HG02571 (cell line): ENCODE results near the gene SETD5.

Experiments used
- ATAC-seq: cut with Tn5 transposase; IDR thresholded peaks from one replicate; pipeline ENCODE4 v1.9.1; 2021; ENCODE audit warnings: mild to moderate bottlenecking, moderate library complexity; ENCODE audit not compliant: unreplicated experiment

The SETD5 gene

DNA sequence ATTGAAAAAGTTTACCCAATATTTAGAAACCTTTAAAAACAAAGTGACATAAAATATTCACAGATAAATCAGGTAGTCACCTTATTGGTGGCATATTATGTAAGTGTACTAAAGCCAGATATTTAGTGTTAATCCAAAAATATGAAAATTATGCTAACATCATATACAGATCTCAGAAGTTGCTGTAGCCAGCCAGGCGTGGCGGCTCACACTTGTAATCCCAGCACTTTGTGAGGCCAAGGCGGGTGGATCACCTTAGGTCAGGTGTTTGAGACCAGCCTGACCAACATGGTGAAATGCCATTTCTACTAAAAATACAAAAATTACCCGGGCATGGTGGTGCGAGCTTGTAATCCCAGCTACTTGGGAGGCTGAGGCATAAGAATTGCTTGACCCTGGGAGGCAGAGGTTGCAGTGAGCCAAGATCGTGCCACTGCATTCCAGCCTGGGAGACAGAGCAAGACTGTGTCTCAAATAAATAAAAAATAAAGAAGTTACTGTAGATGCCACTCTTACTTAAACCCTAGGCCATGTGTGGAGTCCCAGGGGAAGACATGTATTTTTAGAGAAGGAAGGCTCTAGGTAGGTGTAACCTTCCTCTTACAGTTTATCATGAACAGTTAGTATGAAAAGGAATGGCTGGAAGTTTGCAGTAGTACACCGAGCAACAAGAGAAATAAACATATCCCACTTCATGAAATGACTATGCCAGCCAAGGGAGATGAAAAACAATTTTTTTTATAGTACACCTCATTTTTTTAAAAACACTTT is 9.6 kb downstream of the SETD5 start:
- ATAC-seq: no peak

DNA sequence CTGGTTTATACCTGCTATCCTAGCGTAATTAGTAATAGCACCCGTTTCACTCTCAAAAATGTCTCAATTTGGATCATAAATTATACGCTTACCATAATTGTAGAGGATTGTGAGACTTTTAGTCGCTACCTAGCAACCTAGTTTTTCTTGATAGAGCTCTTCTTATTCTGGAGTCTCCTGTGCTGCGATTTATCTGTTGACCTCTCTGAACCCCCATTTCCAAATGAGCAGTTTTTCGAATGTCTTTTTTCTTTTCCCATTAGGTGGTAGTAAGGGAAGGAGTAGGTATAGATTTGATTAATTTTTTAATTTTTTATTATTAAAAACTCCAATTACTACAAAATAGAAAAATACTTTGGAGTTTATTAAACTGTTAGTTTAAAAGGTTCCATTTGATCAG is 10.6 kb downstream of the SETD5 start:
- ATAC-seq: no peak

DNA sequence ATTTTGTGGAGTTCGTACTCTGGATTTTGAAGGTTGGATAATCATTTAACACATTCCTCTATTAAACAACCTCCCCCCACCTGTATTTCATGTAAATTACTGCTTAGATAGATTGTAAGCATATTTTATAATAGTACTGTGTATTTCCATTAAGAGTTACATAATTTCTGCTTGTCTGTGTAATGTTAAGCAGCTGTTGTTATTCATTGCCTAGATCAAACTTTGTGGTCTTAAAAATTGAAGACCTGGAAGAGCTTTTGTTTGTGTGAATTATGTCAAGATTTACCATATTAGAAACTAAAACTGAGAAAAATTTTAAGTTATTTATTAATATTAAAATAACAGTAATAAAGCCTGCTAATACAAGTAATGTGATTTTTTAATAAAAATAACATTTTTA is 11.1 kb downstream of the SETD5 start:
- no peak for ATAC-seq

DNA sequence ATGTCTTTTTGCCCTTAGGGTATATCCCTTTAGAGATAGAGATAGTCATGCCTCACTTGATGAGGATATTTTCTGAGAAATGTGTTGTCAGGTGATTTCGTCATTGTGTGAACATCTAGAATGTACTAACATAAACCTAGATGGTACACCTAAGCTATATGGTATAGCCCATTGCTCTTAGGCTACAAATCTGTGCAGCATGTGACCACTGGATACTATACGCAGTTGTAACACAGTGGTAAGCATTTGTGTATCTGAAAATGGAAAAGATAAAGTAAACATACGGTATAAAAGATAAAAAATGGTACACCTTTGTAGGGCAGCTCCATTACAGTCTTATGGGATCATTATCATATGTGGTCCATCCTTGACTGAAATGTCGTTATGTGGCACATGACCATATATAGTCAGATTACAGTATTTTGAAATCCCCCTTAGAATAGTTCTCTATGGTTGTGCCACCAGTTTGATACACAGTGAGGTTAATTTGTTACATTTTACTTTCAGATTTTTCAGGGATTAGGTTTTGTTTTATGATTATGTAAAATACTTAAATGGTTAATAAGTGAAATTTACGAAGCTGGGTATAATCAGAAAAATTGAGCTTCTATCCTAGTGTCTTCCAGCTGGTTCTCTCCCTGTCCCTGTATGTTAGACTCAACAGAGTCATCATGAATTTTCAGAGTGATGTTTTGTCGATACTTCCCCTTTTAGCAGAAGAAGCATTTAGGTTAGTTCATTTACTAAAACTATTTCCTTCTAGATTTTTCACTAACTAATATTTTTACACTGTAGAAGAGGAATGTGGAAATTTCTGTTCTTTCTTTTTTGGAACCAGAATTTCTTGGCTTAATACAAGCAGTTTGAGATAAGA is 12.8 kb downstream of the SETD5 start:
- ATAC-seq: no peak

DNA sequence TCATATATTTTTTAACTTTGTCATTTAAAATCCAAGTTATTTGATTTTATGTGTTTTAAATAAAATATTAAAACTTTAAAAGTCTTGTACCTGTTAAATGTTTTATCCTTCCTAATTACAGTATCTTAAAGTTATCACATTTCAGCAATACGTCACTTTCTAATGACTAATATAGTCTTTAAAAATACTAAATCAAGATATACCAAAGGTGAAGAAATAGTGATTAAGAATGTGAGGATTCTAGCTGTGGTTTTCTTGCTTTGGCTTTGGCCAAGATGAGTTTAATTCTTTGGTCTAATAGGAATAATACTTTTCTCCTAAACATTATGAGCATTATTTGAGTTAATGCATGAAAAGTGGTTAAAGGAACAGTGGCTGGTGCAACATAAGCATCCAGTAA is 13.9 kb downstream of the SETD5 start:
- ATAC-seq: no peak

DNA sequence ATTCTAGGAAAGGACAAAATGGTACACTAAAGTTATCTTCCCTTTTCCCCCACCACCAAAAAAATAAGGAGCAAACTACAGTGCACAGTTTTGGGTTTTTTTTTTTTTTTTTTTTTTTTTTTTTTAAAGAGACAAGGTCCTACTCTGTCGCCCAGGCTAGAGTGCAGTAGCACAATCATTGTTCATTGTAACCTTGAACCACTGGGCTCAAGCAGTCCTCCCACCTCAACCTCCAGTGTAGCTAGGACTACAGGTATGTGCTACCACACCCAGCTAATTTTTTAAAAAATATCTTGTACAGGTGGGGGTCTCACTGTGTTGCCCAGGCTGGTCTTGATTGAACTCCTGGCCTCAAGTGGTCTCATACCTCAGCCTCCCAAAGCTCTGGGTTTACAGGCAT is 14.9 kb downstream of the SETD5 start:
- no peak for ATAC-seq

DNA sequence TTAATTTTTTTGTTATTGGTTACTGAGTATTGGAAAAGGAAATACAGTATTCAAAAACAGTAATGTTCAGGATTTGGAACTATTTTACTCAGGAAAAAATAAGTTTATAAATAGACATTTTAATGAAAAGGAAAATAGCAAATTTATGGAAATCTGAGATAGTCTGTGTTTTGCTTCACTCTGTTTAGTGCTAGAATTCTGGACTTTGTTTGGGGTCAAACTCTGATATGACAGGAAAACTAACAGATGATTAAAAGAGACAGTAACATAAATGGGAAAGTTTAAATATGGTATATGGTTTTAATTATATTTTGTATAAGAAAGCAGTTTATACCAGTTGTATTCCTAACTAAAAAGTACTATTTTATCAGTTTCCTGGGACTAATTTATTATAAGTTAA is 17.4 kb downstream of the SETD5 start:
- ATAC-seq: no peak

DNA sequence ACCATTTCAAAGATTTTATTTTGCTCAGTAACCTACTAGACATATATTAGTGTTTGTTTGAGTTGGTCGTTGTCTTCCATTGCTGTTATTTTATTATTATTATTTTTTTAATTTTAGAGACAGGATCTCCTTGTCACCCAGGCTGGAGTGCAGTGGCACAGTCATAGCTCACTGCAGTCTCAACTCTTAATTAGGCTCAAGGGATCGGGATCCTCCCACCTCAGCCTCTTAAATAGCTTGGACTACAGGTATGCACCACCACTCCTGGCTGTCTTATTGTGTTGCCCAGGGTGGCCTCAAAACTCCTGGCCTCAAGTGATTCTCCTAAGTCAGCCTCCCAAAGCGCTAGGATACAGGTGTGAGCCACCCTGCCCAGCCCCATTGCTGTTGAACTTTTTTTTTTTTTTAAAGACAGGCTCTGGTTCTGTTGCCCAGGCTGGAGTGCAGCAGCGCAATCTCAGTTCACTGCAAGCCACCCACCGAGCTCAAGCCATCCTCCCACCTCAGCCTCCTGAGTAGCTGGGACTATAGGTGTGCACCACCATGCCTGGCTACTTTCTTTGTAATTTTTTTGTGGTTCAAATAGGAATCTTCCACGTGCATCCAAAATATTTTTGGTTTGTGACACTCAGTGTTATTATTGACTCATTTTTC is 18.2 kb downstream of the SETD5 start:
- ATAC-seq: no peak

DNA sequence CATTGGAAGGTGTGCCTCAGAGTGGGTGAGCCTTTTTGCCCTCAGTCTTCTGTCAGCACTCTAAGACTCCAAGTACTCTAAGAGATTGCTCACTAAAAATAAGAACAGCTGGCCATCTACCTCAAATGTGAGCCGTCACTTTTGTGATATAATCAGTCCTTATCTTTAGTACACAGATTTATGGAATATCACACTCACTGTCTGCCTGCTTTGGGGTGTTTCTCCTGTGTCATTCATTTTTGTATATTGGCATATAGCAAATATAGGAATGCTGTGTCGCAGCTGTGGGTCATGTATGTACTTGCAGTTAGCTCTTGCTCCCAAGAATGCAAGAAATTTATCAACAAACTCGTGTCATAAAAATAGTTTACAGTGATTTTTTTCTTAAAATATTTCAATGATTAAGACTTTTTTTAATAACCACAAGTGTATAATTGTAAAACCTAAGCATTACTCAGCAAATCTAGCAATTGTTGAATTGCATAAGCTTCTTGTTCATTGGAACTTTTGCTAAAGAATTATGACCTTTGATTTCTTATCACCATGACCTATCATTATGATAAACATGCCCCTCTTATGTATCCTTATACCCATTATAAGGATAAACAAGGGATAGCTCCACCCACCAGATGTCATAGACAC is 18.8 kb downstream of the SETD5 start:
- ATAC-seq: no peak

DNA sequence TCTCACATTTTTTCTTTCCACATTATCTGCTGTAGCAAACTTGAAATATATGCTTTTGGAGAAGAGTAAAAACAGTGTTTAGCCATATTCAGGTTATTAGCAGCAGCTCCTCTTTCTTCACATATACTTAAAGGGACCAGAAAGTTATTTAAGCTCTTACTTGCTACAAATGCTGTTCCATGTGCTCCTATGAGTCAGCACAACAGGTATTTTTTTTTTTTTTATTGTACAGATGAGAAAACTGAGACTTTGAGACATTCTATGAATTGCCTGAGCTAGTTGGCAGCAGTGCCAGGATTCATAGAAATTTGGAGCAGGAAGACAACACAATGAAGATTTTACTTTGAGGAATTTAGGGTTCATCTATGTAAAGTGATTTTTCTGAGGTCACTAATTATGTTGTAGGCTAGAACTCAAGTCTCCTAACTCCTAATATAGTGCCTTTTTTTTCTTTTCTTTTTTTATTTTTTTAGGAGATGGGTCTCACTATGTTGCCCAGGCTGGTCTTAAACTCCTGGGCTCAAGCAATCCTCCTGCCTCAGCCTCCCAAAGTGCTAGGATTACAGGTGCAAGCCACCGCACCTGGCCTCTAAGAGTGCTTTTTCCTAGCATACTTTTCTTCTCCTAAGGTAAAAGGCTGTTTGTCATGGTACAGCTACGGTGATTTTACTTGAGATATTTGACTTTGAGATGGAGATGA is 23.6 kb downstream of the SETD5 start:
- ATAC-seq: no peak

DNA sequence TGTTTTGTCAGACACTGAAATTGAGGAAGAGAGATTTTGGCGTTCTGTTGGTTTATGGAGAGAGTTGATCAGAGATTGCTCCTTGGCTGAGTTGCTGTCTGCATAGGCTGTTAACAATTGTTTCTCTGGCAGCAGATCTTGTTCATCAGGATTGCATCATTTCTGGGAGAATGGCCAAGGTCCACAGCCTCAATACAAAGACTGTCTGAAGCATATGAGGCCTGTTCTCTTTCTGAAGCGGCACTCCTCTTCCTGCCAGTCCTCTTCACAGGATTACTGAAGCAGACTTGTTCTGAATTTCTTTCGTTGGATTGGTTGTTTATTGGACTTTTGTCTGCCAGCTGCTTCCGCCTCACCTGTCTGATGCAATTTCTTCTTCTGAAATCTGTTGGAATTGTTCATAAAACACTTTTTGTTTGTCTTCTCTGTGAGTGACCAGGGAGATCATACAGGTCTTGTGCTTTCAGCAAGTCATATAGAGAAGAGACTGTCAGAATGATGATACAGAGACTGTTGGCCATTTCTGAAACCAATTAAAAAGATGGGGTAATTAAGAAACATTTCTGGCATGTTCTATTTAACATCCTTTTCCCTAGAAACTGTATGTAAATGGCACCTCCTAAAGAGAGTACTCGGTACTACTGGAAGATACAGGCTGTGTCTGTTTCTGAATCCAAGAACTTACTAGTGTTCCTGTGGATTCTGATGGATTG is 25.5 kb downstream of the SETD5 start:
- ATAC-seq: no peak

DNA sequence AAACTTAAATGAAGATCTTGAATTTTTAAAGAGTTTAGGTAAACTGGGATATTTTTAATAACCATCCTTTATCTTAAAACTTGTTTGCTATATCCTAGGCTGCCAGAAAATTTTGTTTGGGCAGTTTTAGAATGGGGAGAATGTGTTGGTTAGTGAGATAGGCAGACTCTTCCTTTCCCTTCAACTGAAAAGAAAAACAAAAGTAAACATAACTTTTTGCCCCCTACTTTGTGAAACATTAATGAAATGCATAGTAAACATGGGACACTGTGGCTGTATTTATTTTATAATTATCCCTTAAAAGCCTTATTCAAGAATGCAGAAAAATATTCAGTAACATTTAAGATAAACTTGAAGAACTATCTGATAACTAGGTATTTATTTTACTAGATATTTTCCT is 31.0 kb downstream of the SETD5 start:
- no peak for ATAC-seq

DNA sequence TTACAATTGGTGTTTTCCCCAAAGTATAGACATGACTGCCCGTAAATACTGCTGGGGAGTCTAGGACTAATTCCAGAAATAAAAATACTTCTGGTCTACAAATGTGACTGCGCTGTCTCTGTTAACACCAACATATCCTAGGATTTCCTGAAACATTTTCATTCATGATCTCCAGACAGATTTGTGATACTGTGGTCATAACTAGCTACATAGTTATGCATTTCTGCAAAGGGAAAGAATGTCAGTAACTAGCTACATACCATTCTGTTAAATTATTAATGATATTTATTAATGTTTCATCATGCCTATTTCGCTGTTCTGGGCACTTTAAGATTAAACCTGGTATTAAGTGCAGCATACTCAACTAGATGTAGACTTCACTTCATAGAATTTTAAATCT is 33.3 kb downstream of the SETD5 start:
- ATAC-seq: no peak

DNA sequence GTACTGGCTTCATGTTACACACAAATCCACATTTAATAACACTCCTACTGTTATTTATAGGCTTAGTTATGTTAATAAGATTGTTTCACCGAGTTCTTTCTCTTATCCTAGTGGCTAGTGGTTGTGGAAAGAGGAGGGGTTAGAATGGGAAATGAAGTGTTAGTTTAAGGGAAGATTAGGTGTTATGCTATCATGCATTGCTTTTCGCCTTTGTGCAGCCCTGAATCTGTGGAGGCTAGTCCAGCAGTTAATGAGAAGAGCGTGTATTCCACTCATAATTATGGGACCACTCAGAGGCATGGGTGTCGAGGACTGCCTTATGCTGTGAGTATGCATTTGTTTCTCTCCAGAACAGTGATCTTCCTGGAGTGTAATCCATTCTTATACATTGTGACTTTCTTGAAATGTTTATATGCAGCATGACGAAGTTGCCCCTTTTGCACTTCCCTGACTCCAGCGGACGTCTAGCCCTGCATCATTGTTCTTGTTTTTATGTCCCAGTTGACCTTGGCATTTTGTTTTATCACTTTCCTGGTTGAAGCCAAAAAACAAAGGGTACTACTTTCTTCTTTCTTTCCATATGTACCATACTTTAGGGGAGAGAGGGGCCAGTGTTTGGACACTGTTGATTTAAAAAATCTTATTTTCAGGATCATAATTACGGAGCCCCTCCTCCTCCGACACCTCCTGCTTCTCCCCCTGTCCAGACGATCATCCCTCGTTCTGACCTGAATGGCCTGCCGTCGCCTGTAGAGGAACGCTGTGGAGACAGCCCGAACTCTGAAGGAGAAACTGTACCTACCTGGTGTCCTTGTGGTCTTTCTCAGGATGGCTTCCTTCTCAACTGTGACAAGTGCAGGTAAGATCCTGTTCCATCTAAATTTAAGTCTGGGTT is 36.5 kb downstream of the SETD5 start:
- no peak for ATAC-seq

DNA sequence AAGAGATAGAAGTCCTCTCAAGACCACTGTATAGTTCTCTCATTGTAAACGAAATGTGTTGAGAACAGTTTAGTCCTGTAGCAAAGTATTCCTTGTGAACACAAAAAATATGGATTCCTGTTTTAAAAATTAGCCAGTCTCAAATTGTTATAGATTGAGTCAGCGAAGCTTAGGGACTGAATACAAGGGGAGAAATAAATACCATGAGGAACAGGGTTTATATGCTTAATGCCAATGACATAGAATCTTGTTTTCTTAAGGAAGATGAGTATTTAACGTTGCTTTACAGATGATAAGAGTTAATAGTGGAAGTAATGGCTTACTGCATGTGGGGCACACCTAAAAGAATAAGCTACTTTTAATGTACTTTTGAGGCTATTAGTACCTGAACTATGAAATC is 37.9 kb downstream of the SETD5 start:
- ATAC-seq: no peak

DNA sequence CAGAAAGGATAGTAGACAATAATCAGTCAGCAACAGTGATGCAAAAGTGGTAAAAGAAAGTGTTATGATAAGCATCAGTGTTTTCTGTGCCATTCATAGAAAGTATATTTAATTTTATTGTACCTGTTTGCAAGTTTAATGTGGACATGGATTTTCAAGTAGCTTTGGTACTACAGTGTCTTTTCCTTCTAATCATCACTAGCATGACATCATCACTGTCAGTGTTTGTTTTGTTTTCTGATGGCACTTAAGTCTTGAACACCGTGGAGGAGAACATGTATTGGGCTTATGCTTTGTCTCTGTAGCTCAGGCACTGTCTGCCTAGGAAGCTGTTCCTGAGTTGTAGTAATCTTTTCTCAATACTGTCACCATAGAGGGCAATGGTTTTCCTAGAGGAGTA is 41.9 kb downstream of the SETD5 start:
- no peak for ATAC-seq

DNA sequence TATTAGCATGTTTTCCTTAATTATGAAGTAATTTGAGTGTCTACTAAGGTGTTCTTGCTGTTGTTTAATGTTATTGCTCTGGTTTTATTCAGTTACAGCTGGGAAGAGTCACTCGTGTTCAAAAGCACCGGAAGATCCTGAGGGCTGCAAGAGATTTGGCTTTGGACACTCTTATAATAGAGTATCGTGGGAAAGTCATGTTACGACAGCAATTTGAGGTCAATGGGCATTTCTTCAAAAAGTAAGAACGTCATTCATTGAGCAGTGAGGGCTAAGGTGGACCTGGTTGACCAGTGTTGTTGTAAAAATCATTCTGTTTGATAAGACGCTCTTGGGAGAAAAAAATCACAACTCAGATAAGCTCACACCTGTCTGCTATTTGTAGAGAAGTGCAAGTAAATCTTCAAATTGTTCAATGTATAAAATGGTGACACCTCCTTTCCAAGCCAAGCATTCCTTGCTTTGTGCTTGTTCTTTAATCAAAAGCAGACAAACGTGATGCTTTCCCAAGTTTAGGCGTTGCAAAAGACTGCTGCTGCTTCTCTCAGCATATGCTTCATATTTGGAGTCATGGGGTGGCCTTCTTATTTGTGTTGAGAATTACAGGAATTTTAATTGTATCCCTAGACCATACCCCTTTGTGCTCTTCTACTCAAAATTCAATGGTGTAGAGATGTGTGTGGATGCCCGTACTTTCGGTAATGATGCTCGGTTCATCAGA is 44.2 kb downstream of the SETD5 start:
- ATAC-seq: no peak

DNA sequence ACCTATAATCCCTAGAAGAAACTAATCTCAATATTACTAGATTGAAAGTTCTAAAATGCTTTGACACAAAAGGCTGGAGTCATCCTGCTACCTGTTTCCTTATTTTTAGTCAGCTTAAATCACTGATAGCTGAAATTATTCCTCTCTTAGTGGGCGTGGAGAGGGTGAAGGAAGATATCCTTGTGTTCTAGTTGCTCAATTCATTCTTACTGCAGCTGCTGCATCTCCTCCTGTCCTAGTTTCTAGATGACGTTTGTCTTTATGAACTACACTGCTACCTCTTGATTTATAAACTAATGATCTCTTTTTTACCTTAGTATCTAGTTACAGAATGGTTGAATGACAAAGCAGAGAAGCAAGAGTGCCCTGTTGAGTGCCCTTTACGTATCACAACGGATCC is 50.7 kb downstream of the SETD5 start:
- ATAC-seq: no peak
